ENCODE data around the gene SLC27A4. TPM values are rescaled to one million over a fixed set of nuclear protein-coding genes. Genes with fewer than 3 reads are reported as not detected.

The SLC27A4 gene
- total RNA-seq, 4 donors from 2014 or later: 4.6 to 22.7 (median 9.5) TPM

DNA sequence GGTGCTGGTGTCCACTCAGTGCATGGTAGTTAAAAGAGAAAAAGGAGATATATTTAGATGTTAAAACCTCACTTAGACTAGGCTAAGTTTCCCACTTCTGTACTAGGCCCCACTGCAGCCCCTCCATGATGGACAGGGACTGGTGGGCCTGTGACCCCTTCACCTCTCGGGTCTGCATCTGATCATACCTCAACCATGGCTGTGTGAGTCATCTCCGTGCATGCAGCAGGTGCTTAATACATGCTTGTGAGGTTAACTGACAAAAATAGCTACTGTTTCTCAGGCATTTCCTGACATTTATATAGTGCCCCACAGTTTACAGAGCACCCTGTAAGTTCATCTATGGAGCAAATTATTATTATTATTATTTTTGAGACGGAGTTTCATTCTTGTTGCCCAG is 22.4 kb downstream of the SLC27A4 start:
- H3K4me1 ChIP-seq: peaks cover 0 to 7% of the 10 kb centered on the region in 2 donors
- H3K27me3 ChIP-seq: no peaks in the 10 kb centered on the region
- H3K27ac ChIP-seq: peak overlapping the region; percentile 46 to 77
- H3K9me3 ChIP-seq: no peaks in the 10 kb centered on the region
- intact Hi-C loops (cut with DNase I; ENCODE audit: low total_unique reads): no loop called here
- no peaks in the 10 kb centered on the region for H3K36me3 ChIP-seq
- DNase-seq: no peak
- H3K4me3 ChIP-seq: no peak overlapping the region
- no peak for TF ChIP-seq POLR2A (IDR thresholded peaks at IDR 0.05)
- TF ChIP-seq, protein P1, sequence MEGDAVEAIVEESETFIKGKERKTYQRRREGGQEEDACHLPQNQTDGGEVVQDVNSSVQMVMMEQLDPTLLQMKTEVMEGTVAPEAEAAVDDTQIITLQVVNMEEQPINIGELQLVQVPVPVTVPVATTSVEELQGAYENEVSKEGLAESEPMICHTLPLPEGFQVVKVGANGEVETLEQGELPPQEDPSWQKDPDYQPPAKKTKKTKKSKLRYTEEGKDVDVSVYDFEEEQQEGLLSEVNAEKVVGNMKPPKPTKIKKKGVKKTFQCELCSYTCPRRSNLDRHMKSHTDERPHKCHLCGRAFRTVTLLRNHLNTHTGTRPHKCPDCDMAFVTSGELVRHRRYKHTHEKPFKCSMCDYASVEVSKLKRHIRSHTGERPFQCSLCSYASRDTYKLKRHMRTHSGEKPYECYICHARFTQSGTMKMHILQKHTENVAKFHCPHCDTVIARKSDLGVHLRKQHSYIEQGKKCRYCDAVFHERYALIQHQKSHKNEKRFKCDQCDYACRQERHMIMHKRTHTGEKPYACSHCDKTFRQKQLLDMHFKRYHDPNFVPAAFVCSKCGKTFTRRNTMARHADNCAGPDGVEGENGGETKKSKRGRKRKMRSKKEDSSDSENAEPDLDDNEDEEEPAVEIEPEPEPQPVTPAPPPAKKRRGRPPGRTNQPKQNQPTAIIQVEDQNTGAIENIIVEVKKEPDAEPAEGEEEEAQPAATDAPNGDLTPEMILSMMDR (IDR thresholded peaks at IDR 0.05): no peak

DNA sequence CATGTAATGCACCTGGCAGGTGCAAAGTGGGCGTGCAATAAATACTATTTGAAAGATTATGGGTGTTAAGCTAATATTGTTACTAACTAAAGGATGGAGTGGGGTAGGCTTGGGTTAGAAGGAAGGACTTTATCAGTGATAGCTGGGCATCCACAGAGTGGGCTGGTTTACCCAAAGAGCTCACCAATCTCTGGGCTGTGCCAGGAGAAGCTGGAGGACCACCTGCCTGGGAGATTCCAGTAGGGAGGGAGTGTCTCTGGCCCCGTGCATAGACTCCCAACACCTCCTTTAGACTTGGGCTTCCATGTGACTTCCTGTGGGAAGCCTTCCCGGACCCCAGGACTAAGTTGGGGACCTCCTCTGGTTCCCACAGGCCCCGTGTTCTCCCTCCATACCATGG is 25.2 kb downstream of the SLC27A4 start:
- H3K27me3 ChIP-seq: no peaks in the 10 kb centered on the region
- no peak for DNase-seq
- H3K27ac ChIP-seq: peak overlapping the region in 1 of 2 donors; percentile 74
- H3K36me3 ChIP-seq: no peaks in the 10 kb centered on the region
- TF ChIP-seq, protein P1 (IDR thresholded peaks at IDR 0.05): no peak
- no peak for TF ChIP-seq POLR2A (IDR thresholded peaks at IDR 0.05)
- H3K9me3 ChIP-seq: no peaks in the 10 kb centered on the region
- no peak overlapping the region for H3K4me3 ChIP-seq
- H3K4me1 ChIP-seq: peaks cover 0 to 7% of the 10 kb centered on the region in 2 donors
- intact Hi-C loops (cut with DNase I; ENCODE audit: low total_unique reads): no loop called here

DNA sequence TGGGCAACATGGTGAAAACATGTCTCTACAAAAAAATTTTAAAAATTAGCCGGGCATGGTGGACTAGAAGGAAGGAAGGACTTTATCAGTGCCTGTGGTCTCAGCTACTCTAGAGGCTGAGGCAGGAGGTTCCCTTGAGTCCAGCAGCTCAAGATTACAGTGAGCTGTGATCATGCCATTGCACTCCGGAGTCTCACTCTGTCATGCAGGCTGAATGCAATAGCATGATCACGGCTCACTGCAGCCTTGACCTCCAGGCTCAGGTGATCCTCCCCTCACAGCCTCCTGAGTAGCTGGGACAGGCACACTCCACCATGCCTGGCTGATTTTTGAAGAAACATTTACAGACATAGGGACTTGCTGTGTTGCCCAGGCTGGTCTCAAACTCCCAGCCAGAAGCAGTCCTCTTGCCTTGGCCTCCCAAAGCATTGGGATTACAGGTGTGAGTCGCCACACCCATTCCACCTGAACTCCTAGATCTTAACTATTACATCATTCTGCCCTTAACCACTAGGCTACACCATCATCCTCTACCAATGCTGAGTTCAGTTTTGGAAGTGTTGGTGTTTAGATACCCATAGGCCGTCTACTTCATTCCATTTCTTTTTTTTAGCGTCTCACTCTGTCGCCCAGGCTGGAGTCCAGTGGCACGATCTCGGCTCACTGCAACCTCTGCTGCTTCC is 28.8 kb downstream of the SLC27A4 start:
- Histone ChIP-seq H3K36me3 (no peaks in the 10 kb centered on the region), H3K4me1 (peaks cover 5 to 13% of the 10 kb centered on the region in 2 donors), H3K27ac (no peak overlapping the region), H3K27me3 (no peaks in the 10 kb centered on the region), H3K4me3 (no peak overlapping the region), H3K9me3 (no peaks in the 10 kb centered on the region)
- TF ChIP-seq POLR2A (IDR thresholded peaks at IDR 0.05): no peak
- TF ChIP-seq, protein P1 (IDR thresholded peaks at IDR 0.05): no peak
- DNase-seq: no peak
- intact Hi-C loops (cut with DNase I; ENCODE audit: low total_unique reads): no loop called here

DNA sequence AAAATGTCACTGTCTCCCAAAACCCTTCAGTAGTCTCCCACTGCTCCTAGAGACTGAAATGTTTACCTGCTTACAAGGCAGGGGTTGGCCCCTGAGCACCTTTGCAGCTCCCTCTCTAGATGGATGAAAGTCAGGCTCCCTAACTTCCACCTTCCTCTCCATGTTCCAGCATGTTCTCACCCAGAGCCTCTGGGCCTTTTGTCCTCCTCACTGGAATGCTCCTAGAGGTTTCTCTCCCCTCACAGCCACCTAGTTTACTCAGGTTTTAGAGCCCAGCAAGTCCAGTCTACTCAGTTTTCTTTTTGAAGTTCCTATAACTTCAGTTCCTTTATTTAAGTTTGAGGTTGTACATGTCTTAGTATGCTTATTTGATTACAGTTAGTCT is 30.0 kb downstream of the SLC27A4 start:
- peak overlapping the region; percentile 56 to 97 for H3K4me3 ChIP-seq
- no peak for DNase-seq
- H3K9me3 ChIP-seq: no peaks in the 10 kb centered on the region
- peak overlapping the region; percentile 92 to 95 for H3K27ac ChIP-seq
- peaks cover 5 to 6% of the 10 kb centered on the region in 2 donors for H3K4me1 ChIP-seq
- intact Hi-C loops (cut with DNase I; ENCODE audit: low total_unique reads): no loop called here
- H3K27me3 ChIP-seq: no peaks in the 10 kb centered on the region
- H3K36me3 ChIP-seq: no peaks in the 10 kb centered on the region
- TF ChIP-seq POLR2A (IDR thresholded peaks at IDR 0.05): no peak
- TF ChIP-seq, protein P1 (IDR thresholded peaks at IDR 0.05): no peak

GRCh38 chr9:128370752-128371629 is 30.7 kb downstream of the SLC27A4 start, which contains the start of gene URM1:
URM1 (plus strand) TSS chr9:128371374; CDS start chr9:128371381, 7 bp downstream.
- Histone ChIP-seq H3K36me3 (no peaks in the 10 kb centered on the region), H3K4me1 (peaks cover 5 to 6% of the 10 kb centered on the region in 2 donors), H3K9me3 (no peaks in the 10 kb centered on the region), H3K27me3 (no peaks in the 10 kb centered on the region), H3K4me3 (peak within 1 kb of the TSS; percentile 56 to 97), H3K27ac (peak within 1 kb of the TSS; percentile 92 to 95)
- peak; percentile 93 to 96 for DNase-seq
- peak; percentile 84 to 90 for TF ChIP-seq POLR2A (IDR thresholded peaks at IDR 0.05)
- TF ChIP-seq, protein P1 (IDR thresholded peaks at IDR 0.05): peak in 1 of 4 experiments; percentile 1
- intact Hi-C loops (cut with DNase I; ENCODE audit: low total_unique reads): no loop called here

All from uterus (tissue), 4 donors.